HepG2 (cell line): ENCODE results near the gene MRM3. TPM values are rescaled to one million over a fixed set of nuclear protein-coding genes. Genes with fewer than 3 reads are reported as not detected.

Experiments used
- AHDC1 ChIP-seq: sonication (generic); formaldehyde crosslinking; IDR thresholded peaks from 2 replicates; pipeline ENCODE4 v1.5.1; 2020; ENCODE audit warnings: mild to moderate bottlenecking, missing genetic modification reagents, borderline replicate concordance
- ARNT2 ChIP-seq: sonication (generic); formaldehyde crosslinking; IDR thresholded peaks from 2 replicates; pipeline ENCODE4 v1.8.0; 2022; ENCODE audit warnings: mild to moderate bottlenecking, low read depth, missing genetic modification reagents, moderate library complexity
- HMGXB4 ChIP-seq, 2 experiments: sonication (generic) in 1 of 2; formaldehyde crosslinking in 1 of 2; IDR thresholded peaks; 2 replicates each; pipeline versions ENCODE4 v1.4.0 to v1.6.1; 2018 to 2020; ENCODE audit warnings: missing genetic modification reagents in 2 of 2, borderline replicate concordance in 1 of 2, low read depth in 1 of 2, mild to moderate bottlenecking in 1 of 2, missing biosample characterization in 1 of 2
- KIAA2018 ChIP-seq: sonication (generic); formaldehyde crosslinking; IDR thresholded peaks from 2 replicates; pipeline ENCODE4 v1.5.0; 2020; ENCODE audit warnings: mild to moderate bottlenecking, missing genetic modification reagents, borderline replicate concordance
- NR2F6 ChIP-seq, 2 experiments: IDR thresholded peaks; 2 replicates each; pipeline ENCODE4 v1.6.1; 2016; ENCODE audit warnings: antibody characterized with exemption in 1 of 2, mild to moderate bottlenecking in 1 of 2
- SAP130 ChIP-seq: IDR thresholded peaks from 2 replicates; pipeline ENCODE4 v1.6.1; 2016; ENCODE audit warnings: low read depth
- ZNF101 ChIP-seq: sonication (generic); formaldehyde crosslinking; IDR thresholded peaks from 2 replicates; pipeline ENCODE4 v1.4.0; 2020; ENCODE audit warnings: mild to moderate bottlenecking, low read depth, missing genetic modification reagents, borderline replicate concordance
- ZNF230 ChIP-seq: sonication (generic); formaldehyde crosslinking; IDR thresholded peaks from 2 replicates; pipeline ENCODE4 v1.4.0; 2020; ENCODE audit warnings: mild to moderate bottlenecking, missing genetic modification reagents
- ZNF235 ChIP-seq: sonication (generic); formaldehyde crosslinking; IDR thresholded peaks from 2 replicates; pipeline ENCODE4 v1.8.1; 2023; ENCODE audit warnings: mild to moderate bottlenecking, missing genetic modification reagents, borderline replicate concordance
- ZNF3 ChIP-seq: IDR thresholded peaks from 2 replicates; pipeline ENCODE4 v1.7.0; 2017; ENCODE audit warnings: inconsistent platforms
- ZNF768 ChIP-seq: sonication (generic); formaldehyde crosslinking; IDR thresholded peaks from 2 replicates; pipeline ENCODE4 v1.4.0; 2020; ENCODE audit warnings: missing genetic modification reagents
- polyA plus RNA-seq, 8 experiments: library from polyadenylated mRNA; depleted of rRNA in 3 of 8; stranded (reverse) in 7 of 8; unstranded in 1 of 8; fragments of >200 nt; fragmentation: Illumina TruSeq in 4 of 8; extraction: Trizol in 4 of 8; gene quantifications; 2 replicates each; pipeline versions ENCODE4 v1.2.1 to v1.2.3, GENCODE V29; 2011 to 2016; ENCODE audit warnings: low read depth in 4 of 8, missing spikeins in 1 of 8, mixed read lengths in 1 of 8; ENCODE audit not compliant: insufficient read depth in 1 of 8
- total RNA-seq, 5 experiments: library from RNA; depleted of rRNA; stranded (reverse); fragments of >200 nt; fragmentation: Illumina TruSeq; extraction: Trizol; gene quantifications; 2 replicates each; pipeline ENCODE4 v1.2.3, GENCODE V29; 2016; ENCODE audit warnings: low read depth in 1 of 5

The MRM3 gene
- total and polyA plus RNA-seq, 2 of the 13 experiments (the other 11 are each of a cell fraction or from before 2014, with no cell fraction given): 12.3 to 25.5 TPM

GRCh38 chr17:801660-802059, 19.5 kb downstream of the MRM3 start (continued):
- TF ChIP-seq KIAA2018 (CRISPR knock-in tag) (no peak), ZNF3 (no peak), NR2F6 (IDR thresholded peaks at IDR 0.05) (no peak), NR2F6 (CRISPR knock-in tag; IDR thresholded peaks at IDR 0.05) (0 out of 2 replicates have a peak, but pooled peaks have one; percentile 12), ZNF768 (0 out of 2 replicates have a peak, but pooled peaks have one; percentile 55), AHDC1 (no peak), ZNF230 (CRISPR knock-in tag) (no peak), SAP130 (0 out of 2 replicates have a peak, but pooled peaks have one; percentile 23), ARNT2 (no peak), HMGXB4 (CRISPR knock-in tag; IDR thresholded peaks at IDR 0.05; ENCODE audit: borderline replicate concordance in 1 of 2, low read depth in 1 of 2) (no peak), ZNF101 (CRISPR knock-in tag) (no peak), ZNF235 (CRISPR knock-in tag) (no peak)
